Central memory CD8-positive, alpha-beta T cell (primary cell): Measurements from ENCODE around the gene MMGT1.
"Not testable (repeated sequence)": the region's sequence is repeated elsewhere in the genome, so short reads cannot be mapped to it uniquely, and the experiment has no call there.

ENCODE experiments used
- ATAC-seq: fragments of 150-1000 bp; cut with Tn5 transposase; replicated peaks from 2 replicates; pipeline ENCODE4 v1.10.0; 2022; ENCODE audit warnings: mild to moderate bottlenecking, moderate FRiP score, moderate number of reproducible peaks; ENCODE audit not compliant: poor library complexity, severe bottlenecking; ENCODE audit errors: extremely low read depth
- DNase-seq, 2 donors: peaks; one replicate each; pipeline ENCODE4 v3.0.0; 2021; ENCODE audit warnings: low spot score in 2 of 2
- H3K27ac Mint-ChIP-seq: one replicate; pipeline ENCODE4 v1.8.0; 2022; ENCODE audit warnings: low read depth, mild to moderate bottlenecking, moderate library complexity, mixed read lengths
- H3K27me3 Mint-ChIP-seq: one replicate; pipeline ENCODE4 v1.8.0; 2022; ENCODE audit warnings: mixed read lengths
- H3K36me3 Mint-ChIP-seq: one replicate; pipeline ENCODE4 v1.8.0; 2022; ENCODE audit warnings: mild to moderate bottlenecking, moderate library complexity, mixed read lengths; ENCODE audit not compliant: insufficient read depth
- H3K4me1 Mint-ChIP-seq: one replicate; pipeline ENCODE4 v1.8.0; 2022; ENCODE audit warnings: mixed read lengths
- H3K4me3 Mint-ChIP-seq: one replicate; pipeline ENCODE4 v1.8.0; 2022; ENCODE audit warnings: mild to moderate bottlenecking, moderate library complexity, mixed read lengths
- H3K9me3 Mint-ChIP-seq: one replicate; pipeline ENCODE4 v1.8.0; 2022; ENCODE audit warnings: mixed read lengths

MMGT1 gene

GRCh38 chrX:135981010-135981409 is 7.2 kb upstream of the MMGT1 start:
- H3K36me3 Mint-ChIP-seq = peaks cover 8% of the 10 kb centered on the region

GRCh38 chrX:135977611-135978010 is 3.8 kb upstream of the MMGT1 start:
- no peak for DNase-seq
- Mint-ChIP-seq H3K27ac (peak overlapping the region; percentile 85), H3K4me1 (peaks cover 36% of the 10 kb centered on the region), H3K27me3 (no peaks in the 10 kb centered on the region), H3K9me3 (no peaks in the 10 kb centered on the region), H3K4me3 (peak overlapping the region; percentile 13), H3K36me3 (peaks cover 10% of the 10 kb centered on the region)
- ATAC-seq = no peak

More at GRCh38 chrX:135981010-135981409, 7.2 kb upstream of the MMGT1 start:
- no peaks in the 10 kb centered on the region for H3K27me3 Mint-ChIP-seq
- no peak overlapping the region for H3K4me3 Mint-ChIP-seq
- H3K9me3 Mint-ChIP-seq = no peaks in the 10 kb centered on the region
- DNase-seq (no peak), ATAC-seq (no peak)
- H3K27ac Mint-ChIP-seq = no peak overlapping the region
- peaks cover 39% of the 10 kb centered on the region for H3K4me1 Mint-ChIP-seq

- Mint-ChIP-seq H3K27me3 (no peaks in the 10 kb centered on the region), H3K27ac (no peak overlapping the region), H3K9me3 (no peaks in the 10 kb centered on the region), H3K36me3 (peaks cover 10% of the 10 kb centered on the region), H3K4me1 (peaks cover 37% of the 10 kb centered on the region), H3K4me3 (peak overlapping the region; percentile 76)
- ATAC-seq (no peak), DNase-seq (no peak)
Observed at GRCh38 chrX:135975421-135975820, 1.6 kb upstream of the MMGT1 start.

GRCh38 chrX:135974279-135974856 is 580 bp upstream of the MMGT1 start:
- Mint-ChIP-seq H3K9me3 (no peaks in the 10 kb centered on the region), H3K27me3 (no peaks in the 10 kb centered on the region), H3K4me3 (peak overlapping the region; percentile 76), H3K27ac (peak overlapping the region; percentile 38), H3K36me3 (peaks cover 10% of the 10 kb centered on the region), H3K4me1 (peaks cover 37% of the 10 kb centered on the region)
- peak; percentile 13 to 17 for DNase-seq
- peak; percentile 38 for ATAC-seq

GRCh38 chrX:135973025-135973547 is 702 bp downstream of the MMGT1 start:
- DNase-seq (no peak), ATAC-seq (no peak)
- Mint-ChIP-seq H3K27me3 (no peaks in the 10 kb centered on the region), H3K9me3 (no peaks in the 10 kb centered on the region), H3K27ac (peak overlapping the region; percentile 97), H3K36me3 (peaks cover 14% of the 10 kb centered on the region), H3K4me1 (peaks cover 35% of the 10 kb centered on the region), H3K4me3 (peak overlapping the region; percentile 98)

GRCh38 chrX:135951291-135951690 is 22.5 kb downstream of the MMGT1 start:
- no peak for DNase-seq
- Mint-ChIP-seq H3K4me3 (no peak overlapping the region), H3K9me3 (no peaks in the 10 kb centered on the region), H3K27me3 (no peaks in the 10 kb centered on the region), H3K36me3 (peaks cover 3% of the 10 kb centered on the region), H3K4me1 (no peaks in the 10 kb centered on the region), H3K27ac (no peak overlapping the region)
- no peak for ATAC-seq

- no peaks in the 10 kb centered on the region for H3K4me1 Mint-ChIP-seq
- no peaks in the 10 kb centered on the region for H3K27me3 Mint-ChIP-seq
- H3K27ac Mint-ChIP-seq = no peak overlapping the region
- no peaks in the 10 kb centered on the region for H3K9me3 Mint-ChIP-seq
- H3K4me3 Mint-ChIP-seq = no peak overlapping the region
- H3K36me3 Mint-ChIP-seq = no peaks in the 10 kb centered on the region
- no peak for DNase-seq
- ATAC-seq = no peak
Observed at GRCh38 chrX:135944486-135944885, 29.3 kb downstream of the MMGT1 start.

GRCh38 chrX:135931644-135932487 is 41.9 kb downstream of the MMGT1 start:
- Mint-ChIP-seq H3K4me3 (no peak overlapping the region), H3K9me3 (no peaks in the 10 kb centered on the region), H3K4me1 (no peaks in the 10 kb centered on the region), H3K27ac (no peak overlapping the region), H3K27me3 (no peaks in the 10 kb centered on the region), H3K36me3 (no peaks in the 10 kb centered on the region)
- DNase-seq = peak in 1 of 2 donors; percentile 8
- no peak for ATAC-seq

- H3K9me3 Mint-ChIP-seq = no peaks in the 10 kb centered on the region
- no peaks in the 10 kb centered on the region for H3K4me1 Mint-ChIP-seq
- H3K27ac Mint-ChIP-seq = no peak overlapping the region
- ATAC-seq = no peak
- H3K27me3 Mint-ChIP-seq = no peaks in the 10 kb centered on the region
- DNase-seq = no peak
- H3K36me3 Mint-ChIP-seq = no peaks in the 10 kb centered on the region
- no peak overlapping the region for H3K4me3 Mint-ChIP-seq
Observed at GRCh38 chrX:135927897-135928296, 45.9 kb downstream of the MMGT1 start.

- DNase-seq (no peak), ATAC-seq (no peak)
- Mint-ChIP-seq H3K4me1 (no peaks in the 10 kb centered on the region), H3K27me3 (no peaks in the 10 kb centered on the region), H3K36me3 (no peaks in the 10 kb centered on the region), H3K4me3 (no peak overlapping the region), H3K9me3 (no peaks in the 10 kb centered on the region), H3K27ac (no peak overlapping the region)
Observed at GRCh38 chrX:135923353-135923752, 50.4 kb downstream of the MMGT1 start.

- not testable (repeated sequence) for ATAC-seq, DNase-seq, H3K27ac Mint-ChIP-seq, H3K4me1 Mint-ChIP-seq, H3K27me3 Mint-ChIP-seq, H3K9me3 Mint-ChIP-seq, H3K4me3 Mint-ChIP-seq, H3K36me3 Mint-ChIP-seq
Observed at GRCh38 chrX:135920516-135920915, 53.3 kb downstream of the MMGT1 start.

- Mint-ChIP-seq H3K4me3 (no peak overlapping the region), H3K9me3 (no peaks in the 10 kb centered on the region), H3K27ac (no peak overlapping the region), H3K36me3 (peaks cover 2% of the 10 kb centered on the region), H3K27me3 (no peaks in the 10 kb centered on the region), H3K4me1 (no peaks in the 10 kb centered on the region)
- no peak for ATAC-seq
- no peak for DNase-seq
Observed at GRCh38 chrX:135914404-135914803, 59.4 kb downstream of the MMGT1 start.
